GM12891 (cell line): ENCODE measurements around the gene ITGAL.

Source experiments
- DNase-seq: peaks from one replicate; pipeline ENCODE4 v3.0.0; 2011; ENCODE audit warnings: low spot score; ENCODE audit not compliant: insufficient read length
- FAIRE-seq: peaks from 2 replicates; lab custom pipeline; 2011; peaks lifted over from hg19 to GRCh38; lab: Jason Lieb, UNC
- PAX5 ChIP-seq: IDR thresholded peaks from 2 replicates; pipeline ENCODE4 v1.6.1; 2011; ENCODE audit warnings: low read length, moderate library complexity, mild to moderate bottlenecking; ENCODE audit not compliant: insufficient read depth, severe bottlenecking
- POLR2A ChIP-seq: IDR thresholded peaks from 2 replicates; pipeline ENCODE4 v1.6.1; 2011; ENCODE audit warnings: low read depth, low read length, control low read depth
- POLR2AphosphoS5 ChIP-seq: IDR thresholded peaks from 2 replicates; pipeline ENCODE4 v1.6.1; 2011; ENCODE audit warnings: low read depth, low read length, control low read depth
- POU2F2 ChIP-seq: IDR thresholded peaks from 2 replicates; pipeline ENCODE4 v1.6.1; 2011; ENCODE audit warnings: low read depth, mild to moderate bottlenecking, control low read depth, low read length, moderate library complexity
- SPI1 ChIP-seq: IDR thresholded peaks from 2 replicates; pipeline ENCODE4 v1.6.1; 2011; ENCODE audit warnings: low read depth, low read length, control low read depth
- TAF1 ChIP-seq: IDR thresholded peaks from 2 replicates; pipeline ENCODE4 v1.6.1; 2011; ENCODE audit warnings: low read depth, low read length, control low read depth

The ITGAL gene

GRCh38 chr16:30567160-30567990, 94.8 kb downstream of the ITGAL start:
- DNase-seq, result no peak
- FAIRE-seq, result no peak
- TF ChIP-seq SPI1 (no peak), POLR2AphosphoS5 (no peak), POLR2A (no peak), PAX5 (no peak), POU2F2 (no peak), TAF1 (no peak)

DNA sequence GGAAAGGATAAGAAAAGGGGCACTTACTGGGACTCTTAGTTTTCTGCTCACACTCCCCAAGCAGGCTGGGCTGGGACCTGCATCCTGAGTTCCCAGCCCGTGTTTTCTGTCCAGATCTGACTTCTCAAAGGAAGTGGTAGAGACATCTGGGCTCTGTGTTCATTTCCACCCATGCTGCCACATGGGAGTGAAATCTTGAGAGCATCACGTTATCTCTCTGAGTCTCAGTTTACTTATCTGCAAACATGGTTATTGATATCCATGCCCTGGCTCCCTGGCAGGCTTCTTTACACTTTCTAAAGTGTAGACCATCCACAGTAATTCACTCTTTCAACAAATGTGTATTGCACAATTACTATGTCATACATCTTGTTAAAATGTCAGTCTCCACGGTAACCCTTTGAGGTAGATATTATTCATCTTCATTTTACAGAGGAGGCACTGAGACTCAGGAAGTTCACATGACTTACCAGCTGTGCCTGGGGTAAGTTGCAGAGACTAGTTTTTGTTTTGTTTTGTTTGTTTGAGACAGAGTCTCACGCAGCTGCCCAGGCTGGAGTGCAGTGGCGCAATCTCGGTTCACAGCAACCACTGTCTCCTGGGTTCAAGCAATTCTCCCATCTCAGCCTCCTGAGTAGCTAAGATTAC, 95.6 kb downstream of the ITGAL start:
- peak; percentile 91 for FAIRE-seq
- no peak for TF ChIP-seq SPI1
- TF ChIP-seq TAF1, result no peak
- no peak for TF ChIP-seq POLR2A
- TF ChIP-seq POLR2AphosphoS5, result no peak
- TF ChIP-seq POU2F2, result no peak
- no peak for TF ChIP-seq PAX5
- DNase-seq, result no peak

DNA sequence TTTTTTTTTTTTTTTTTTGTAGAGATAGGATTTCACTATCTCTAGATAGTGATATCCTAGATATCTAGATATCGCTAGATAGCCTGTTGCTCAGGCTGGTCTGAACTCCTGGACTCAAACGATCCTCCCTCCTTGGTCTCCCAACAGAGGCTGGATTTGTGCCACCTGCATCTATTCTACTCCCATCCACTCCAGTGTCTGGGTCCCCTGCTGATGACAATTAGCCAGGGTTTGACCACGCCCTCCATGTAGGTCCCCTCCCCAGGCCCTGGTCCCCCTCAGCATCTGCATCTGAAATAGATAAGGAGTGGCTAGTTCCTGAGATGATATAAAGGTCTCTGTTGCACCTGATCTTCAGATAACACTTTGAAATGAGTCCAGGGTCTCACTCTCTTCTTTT, 96.7 kb downstream of the ITGAL start:
- no peak for DNase-seq
- TF ChIP-seq POLR2AphosphoS5 (no peak), SPI1 (no peak), TAF1 (no peak), PAX5 (no peak), POU2F2 (no peak), POLR2A (no peak)
- no peak for FAIRE-seq

- TF ChIP-seq POLR2A, result no peak
- TF ChIP-seq POU2F2, result no peak
- no peak for TF ChIP-seq TAF1
- TF ChIP-seq PAX5, result no peak
- TF ChIP-seq SPI1, result no peak
- TF ChIP-seq POLR2AphosphoS5, result no peak
- FAIRE-seq, result no peak
- no peak for DNase-seq
These were observed 97.4 kb downstream of the ITGAL start for GRCh38 chr16:30569746-30570635.

- TF ChIP-seq SPI1, result no peak
- no peak for TF ChIP-seq PAX5
- TF ChIP-seq POLR2A, result no peak
- TF ChIP-seq TAF1, result no peak
- no peak for TF ChIP-seq POLR2AphosphoS5
- TF ChIP-seq POU2F2, result no peak
- FAIRE-seq (no peak), DNase-seq (no peak)
These were observed 98.3 kb downstream of the ITGAL start for GRCh38 chr16:30570636-30571444.

DNA sequence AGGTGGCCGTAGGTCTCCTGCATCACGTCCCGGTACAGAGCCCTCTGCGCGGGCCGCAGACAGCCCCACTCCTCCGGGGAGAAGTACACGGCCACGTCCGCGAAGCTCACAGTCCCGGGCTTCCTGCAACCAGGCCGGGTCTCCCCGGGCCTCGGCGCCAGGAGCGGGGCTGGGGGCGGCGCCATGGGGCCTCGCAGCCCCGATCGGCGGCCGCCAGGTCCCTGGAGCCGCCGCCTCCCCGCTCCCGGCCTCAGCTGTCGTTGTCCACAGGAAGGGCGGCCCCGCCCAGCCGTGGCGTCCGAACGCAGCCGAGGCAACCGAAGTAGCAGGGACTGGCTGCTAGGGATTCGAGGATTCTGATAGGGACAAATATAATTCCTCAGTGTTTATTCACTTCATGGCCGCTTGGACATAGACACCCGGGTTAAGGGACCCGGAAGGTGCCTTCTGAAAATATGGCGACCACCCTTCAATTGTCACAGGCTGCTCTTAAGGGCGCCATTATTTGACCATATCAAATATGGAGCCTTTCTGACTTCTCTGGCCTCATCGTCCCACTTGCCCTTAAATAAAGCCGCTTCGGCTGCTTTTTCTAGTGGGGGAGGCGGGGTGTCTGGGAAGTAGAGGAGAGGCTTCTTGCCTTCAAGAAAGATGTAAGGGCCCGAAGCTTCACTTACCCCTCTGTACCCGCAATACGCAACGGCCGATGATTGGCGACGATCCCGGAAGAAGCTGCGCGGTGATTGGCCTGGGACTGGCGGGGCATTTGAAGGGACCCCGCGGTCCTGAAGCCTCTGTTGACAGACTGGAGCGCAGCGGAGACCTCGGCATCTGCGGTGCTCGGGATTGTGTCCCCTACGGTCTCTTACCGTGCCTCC, 99.1 kb downstream of the ITGAL start, which contains the start of gene ZNF688:
ZNF688 (minus strand) TSS at position 270 of the 878 bp plus-strand sequence; CDS start at position 185, 85 bp downstream.
- FAIRE-seq (peak; percentile 82), DNase-seq (peak; percentile 94)
- peak; percentile 73 for TF ChIP-seq POLR2AphosphoS5
- TF ChIP-seq TAF1, result peak; percentile 86
- TF ChIP-seq SPI1, result no peak
- TF ChIP-seq POU2F2, result 0 out of 2 replicates have a peak, but pooled peaks have one; percentile 3
- peak; percentile 81 for TF ChIP-seq POLR2A
- TF ChIP-seq PAX5, result no peak
